KMS-11 (cell line): ENCODE data around the gene MCTP1.

ENCODE experiments used
- H2AFZ ChIP-seq: fragments of 200-600 bp; sonication (generic); 2 replicates; pipeline ENCODE4 v1.6.1; 2016; ENCODE audit warnings: antibody characterized with exemption, mixed run types, low read depth
- H3K27ac ChIP-seq: fragments of 200-600 bp; sonication (generic); 2 replicates; pipeline ENCODE4 v1.6.1; 2016; ENCODE audit warnings: mild to moderate bottlenecking, mixed run types
- H3K27me3 ChIP-seq: fragments of 200-600 bp; sonication (generic); 2 replicates; pipeline ENCODE4 v1.6.1; 2017; ENCODE audit warnings: mild to moderate bottlenecking, low read depth, mixed run types, moderate library complexity; ENCODE audit not compliant: insufficient read depth
- H3K36me3 ChIP-seq: fragments of 200-600 bp; sonication (generic); 2 replicates; pipeline ENCODE4 v1.6.1; 2017; ENCODE audit warnings: mild to moderate bottlenecking, mixed run types; ENCODE audit not compliant: insufficient read depth
- H3K4me1 ChIP-seq: fragments of 200-600 bp; sonication (generic); 2 replicates; pipeline ENCODE4 v1.6.1; 2016; ENCODE audit warnings: mild to moderate bottlenecking, low read depth, mixed run types; ENCODE audit not compliant: poor library complexity, severe bottlenecking
- H3K4me2 ChIP-seq: fragments of 200-600 bp; sonication (generic); 2 replicates; pipeline ENCODE4 v1.7.0; 2016; ENCODE audit warnings: mild to moderate bottlenecking, mixed run types
- H3K4me3 ChIP-seq: fragments of 200-600 bp; sonication (generic); IDR thresholded peaks from 2 replicates; pipeline ENCODE4 v1.6.1; 2017; ENCODE audit warnings: low read depth, low read length, mixed read lengths; ENCODE audit not compliant: insufficient read depth
- H3K79me2 ChIP-seq: fragments of 200-600 bp; sonication (generic); 2 replicates; pipeline ENCODE4 v1.6.1; 2016; ENCODE audit warnings: low read depth, mixed run types; ENCODE audit not compliant: insufficient read depth
- H3K9ac ChIP-seq: fragments of 200-600 bp; sonication (generic); 2 replicates; pipeline ENCODE4 v1.6.1; 2016; ENCODE audit warnings: mild to moderate bottlenecking, mixed run types
- H4K20me1 ChIP-seq: fragments of 200-600 bp; sonication (generic); 2 replicates; pipeline ENCODE4 v1.6.1; 2016; ENCODE audit warnings: mild to moderate bottlenecking, mixed run types; ENCODE audit not compliant: insufficient read depth
- TF ChIP-seq, protein P1 (sequence below): fragments of 200-600 bp; sonication (generic); conservative IDR thresholded peaks from 2 replicates; pipeline ENCODE4 v1.6.1; 2017; ENCODE audit warnings: low read depth, mild to moderate bottlenecking, antibody characterized with exemption, low read length, moderate library complexity, mixed read lengths

The MCTP1 gene

DNA sequence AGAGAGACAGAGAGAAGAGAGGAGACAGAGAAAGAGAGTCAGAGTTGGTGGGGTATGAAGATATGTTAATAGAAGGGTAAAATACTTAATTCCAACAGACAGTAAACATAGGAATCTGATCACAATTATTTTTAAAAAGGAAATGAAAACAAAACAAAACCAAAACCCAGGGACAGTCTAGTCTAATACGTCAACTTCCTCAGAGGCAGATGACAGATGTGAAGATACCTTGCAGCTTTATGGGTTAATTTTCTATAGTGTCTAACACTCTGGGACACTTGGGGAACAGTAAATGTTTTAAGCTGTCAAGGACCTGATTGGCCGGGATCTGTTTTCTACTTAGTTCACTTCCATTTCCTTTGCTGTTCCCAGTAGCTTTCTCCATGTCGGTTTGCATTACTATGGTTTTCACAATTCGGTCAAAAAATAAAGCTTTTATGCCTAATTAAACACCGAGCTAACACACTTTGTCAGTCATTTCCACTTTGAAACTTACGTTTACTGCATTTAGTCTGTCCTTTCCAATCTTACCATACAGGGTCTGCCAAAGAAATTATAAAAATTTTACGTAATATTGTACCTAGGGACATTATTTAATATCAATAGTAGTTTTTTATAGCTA is 216.5 kb downstream of the MCTP1 start:
- H3K4me2 ChIP-seq: no peak overlapping the region
- no peaks in the 10 kb centered on the region for H3K4me1 ChIP-seq

DNA sequence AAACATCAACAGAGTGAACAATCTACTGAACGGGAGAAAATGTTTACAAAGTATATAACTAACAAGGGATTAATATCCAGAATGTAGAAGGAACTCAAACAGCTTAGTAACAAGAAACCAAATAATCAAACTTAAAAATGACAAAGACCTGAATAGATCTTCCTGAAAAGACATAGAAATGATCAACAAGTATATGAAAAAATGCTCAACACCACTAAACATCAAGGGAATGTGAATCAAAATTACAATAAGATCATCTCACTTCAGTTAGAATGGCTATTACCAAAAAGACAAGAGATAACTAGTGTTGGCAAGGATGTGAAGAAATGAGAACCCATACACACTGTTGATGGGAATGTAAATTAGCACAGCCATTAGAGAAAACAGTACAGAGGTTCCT is 218.8 kb downstream of the MCTP1 start:
- H3K27ac ChIP-seq: no peak overlapping the region
- no peak overlapping the region for H3K4me2 ChIP-seq
- H3K4me1 ChIP-seq: no peaks in the 10 kb centered on the region

More for the DNA sequence above, 216.5 kb downstream of the MCTP1 start:
- Histone ChIP-seq H3K9ac (no peak overlapping the region), H3K4me3 (no peak overlapping the region), H4K20me1 (no peaks in the 10 kb centered on the region), H3K36me3 (no peaks in the 10 kb centered on the region), H2AFZ (no peak overlapping the region), H3K27me3 (no peaks in the 10 kb centered on the region), H3K79me2 (no peaks in the 10 kb centered on the region), H3K27ac (no peak overlapping the region)
- TF ChIP-seq, protein P1, sequence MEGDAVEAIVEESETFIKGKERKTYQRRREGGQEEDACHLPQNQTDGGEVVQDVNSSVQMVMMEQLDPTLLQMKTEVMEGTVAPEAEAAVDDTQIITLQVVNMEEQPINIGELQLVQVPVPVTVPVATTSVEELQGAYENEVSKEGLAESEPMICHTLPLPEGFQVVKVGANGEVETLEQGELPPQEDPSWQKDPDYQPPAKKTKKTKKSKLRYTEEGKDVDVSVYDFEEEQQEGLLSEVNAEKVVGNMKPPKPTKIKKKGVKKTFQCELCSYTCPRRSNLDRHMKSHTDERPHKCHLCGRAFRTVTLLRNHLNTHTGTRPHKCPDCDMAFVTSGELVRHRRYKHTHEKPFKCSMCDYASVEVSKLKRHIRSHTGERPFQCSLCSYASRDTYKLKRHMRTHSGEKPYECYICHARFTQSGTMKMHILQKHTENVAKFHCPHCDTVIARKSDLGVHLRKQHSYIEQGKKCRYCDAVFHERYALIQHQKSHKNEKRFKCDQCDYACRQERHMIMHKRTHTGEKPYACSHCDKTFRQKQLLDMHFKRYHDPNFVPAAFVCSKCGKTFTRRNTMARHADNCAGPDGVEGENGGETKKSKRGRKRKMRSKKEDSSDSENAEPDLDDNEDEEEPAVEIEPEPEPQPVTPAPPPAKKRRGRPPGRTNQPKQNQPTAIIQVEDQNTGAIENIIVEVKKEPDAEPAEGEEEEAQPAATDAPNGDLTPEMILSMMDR: no peak

DNA sequence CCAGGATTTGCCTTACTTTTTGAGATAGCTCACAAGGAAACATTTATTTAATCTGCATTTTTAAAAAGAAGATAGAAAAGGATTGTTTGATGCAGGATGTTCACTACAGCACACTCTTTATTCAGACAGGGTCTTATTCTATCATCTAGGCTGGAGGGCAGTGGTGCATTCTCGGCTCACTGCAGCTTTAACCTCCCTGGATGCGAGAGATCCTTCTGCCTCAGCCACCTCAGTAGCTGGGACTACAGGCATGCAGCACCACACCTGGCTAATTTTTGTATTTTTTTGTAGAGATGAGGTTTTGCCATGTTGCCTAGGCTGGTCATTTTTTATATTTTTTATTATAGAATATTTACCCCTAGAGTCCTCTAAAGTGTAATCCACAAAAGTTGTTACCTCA is 221.4 kb downstream of the MCTP1 start:
- TF ChIP-seq, protein P1: no peak
- no peaks in the 10 kb centered on the region for H3K36me3 ChIP-seq
- no peak overlapping the region for H3K27ac ChIP-seq
- no peaks in the 10 kb centered on the region for H3K4me1 ChIP-seq
- H3K9ac ChIP-seq: no peak overlapping the region
- H3K4me2 ChIP-seq: no peak overlapping the region
- no peak overlapping the region for H2AFZ ChIP-seq
- H3K4me3 ChIP-seq: no peak overlapping the region
- no peaks in the 10 kb centered on the region for H3K79me2 ChIP-seq
- H3K27me3 ChIP-seq: no peaks in the 10 kb centered on the region
- H4K20me1 ChIP-seq: no peaks in the 10 kb centered on the region

More for the DNA sequence above, 218.8 kb downstream of the MCTP1 start:
- Histone ChIP-seq H3K27me3 (no peaks in the 10 kb centered on the region), H2AFZ (no peak overlapping the region), H3K36me3 (no peaks in the 10 kb centered on the region), H4K20me1 (no peaks in the 10 kb centered on the region), H3K79me2 (no peaks in the 10 kb centered on the region), H3K9ac (no peak overlapping the region), H3K4me3 (no peak overlapping the region)
- TF ChIP-seq, protein P1: no peak

DNA sequence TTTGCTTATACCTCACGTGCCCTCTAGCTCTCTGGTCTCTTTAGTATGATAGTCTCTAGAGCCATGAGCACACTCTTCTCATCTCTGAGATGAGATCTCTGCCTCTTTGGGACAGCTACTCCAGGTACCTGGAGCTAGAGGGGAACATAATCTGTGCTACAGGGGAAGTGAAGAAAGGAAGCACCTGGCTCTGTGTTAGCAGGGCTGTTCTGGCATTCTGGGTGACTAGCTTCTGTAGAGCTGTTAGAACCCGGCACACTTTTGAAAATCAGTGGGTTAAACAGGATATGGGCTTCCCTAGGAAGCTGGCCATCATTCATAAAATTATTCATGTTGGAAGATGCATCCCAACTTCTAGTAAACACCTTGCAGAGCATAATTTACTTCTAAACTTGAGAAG is 224.8 kb downstream of the MCTP1 start:
- Histone ChIP-seq H3K27me3 (no peaks in the 10 kb centered on the region), H3K4me1 (no peaks in the 10 kb centered on the region), H3K79me2 (no peaks in the 10 kb centered on the region), H2AFZ (no peak overlapping the region), H3K9ac (no peak overlapping the region), H4K20me1 (no peaks in the 10 kb centered on the region), H3K4me3 (no peak overlapping the region), H3K4me2 (no peak overlapping the region), H3K36me3 (no peaks in the 10 kb centered on the region), H3K27ac (no peak overlapping the region)
- TF ChIP-seq, protein P1: no peak
